OCI-LY1 (cell line): ENCODE measurements around the gene NELL1.

Experiments used
- H2AFZ ChIP-seq: fragments of 200-600 bp; sonication (generic), shearing (Covaris generic); 2 replicates; pipeline ENCODE4 v1.6.0; 2014; ENCODE audit warnings: antibody characterized with exemption, mild to moderate bottlenecking, low read length
- H3F3A ChIP-seq: fragments of 200-600 bp; sonication (generic), shearing (Covaris generic); 2 replicates; pipeline ENCODE4 v1.6.0; 2014; ENCODE audit warnings: mild to moderate bottlenecking, antibody characterized with exemption, low read length, moderate library complexity; ENCODE audit not compliant: insufficient read depth
- H3K27ac ChIP-seq: fragments of 200-600 bp; sonication (generic); 2 replicates; pipeline ENCODE4 v1.5.1; 2014; ENCODE audit warnings: low read length, mixed run types, mild to moderate bottlenecking, low read depth; ENCODE audit not compliant: poor library complexity, severe bottlenecking
- H3K27me3 ChIP-seq: fragments of 200-600 bp; sonication (generic); 2 replicates; pipeline ENCODE4 v1.6.0; 2014; ENCODE audit warnings: antibody characterized with exemption, mild to moderate bottlenecking, low read length, moderate library complexity; ENCODE audit not compliant: insufficient read depth
- H3K36me3 ChIP-seq: fragments of 200-600 bp; sonication (generic); 2 replicates; pipeline ENCODE4 v1.6.1; 2014; ENCODE audit warnings: mild to moderate bottlenecking, antibody characterized with exemption, low read length, moderate library complexity, mixed read lengths; ENCODE audit not compliant: insufficient read depth
- H3K4me1 ChIP-seq: fragments of 200-600 bp; sonication (generic); 2 replicates; pipeline ENCODE4 v1.5.1; 2014; ENCODE audit warnings: mild to moderate bottlenecking, low read length, moderate library complexity; ENCODE audit not compliant: insufficient read depth, severe bottlenecking
- H3K4me2 ChIP-seq: fragments of 200-600 bp; sonication (generic), shearing (Covaris generic); 2 replicates; pipeline ENCODE4 v1.6.1; 2014; ENCODE audit warnings: low read length
- H3K4me3 ChIP-seq: fragments of 200-600 bp; sonication (generic); 2 replicates; pipeline ENCODE4 v1.5.1; 2014; ENCODE audit warnings: low read length, low read depth, mild to moderate bottlenecking, mixed read lengths; ENCODE audit not compliant: poor library complexity, severe bottlenecking
- H3K79me2 ChIP-seq: fragments of 200-600 bp; shearing (Covaris generic); 2 replicates; pipeline ENCODE4 v1.6.1; 2016; ENCODE audit warnings: mixed run types, low read length, mixed read lengths; ENCODE audit not compliant: insufficient read depth
- H3K9ac ChIP-seq: fragments of 200-600 bp; sonication (generic), shearing (Covaris generic); 2 replicates; pipeline ENCODE4 v1.6.1; 2014; ENCODE audit warnings: mild to moderate bottlenecking, low read length, mixed read lengths
- H3K9me2 ChIP-seq: fragments of 200-600 bp; sonication (generic), shearing (Covaris generic); 2 replicates; pipeline ENCODE4 v1.6.1; 2014; ENCODE audit warnings: low read depth, mild to moderate bottlenecking, low read length, mixed read lengths
- H3K9me3 ChIP-seq: fragments of 200-600 bp; shearing (Covaris generic); 2 replicates; pipeline ENCODE4 v1.6.1; 2014; ENCODE audit warnings: low read length, mixed read lengths
- H4K20me1 ChIP-seq: fragments of 200-600 bp; sonication (generic), shearing (Covaris generic); 2 replicates; pipeline ENCODE4 v1.6.0; 2016; ENCODE audit warnings: mild to moderate bottlenecking, low read length; ENCODE audit not compliant: insufficient read depth
- CTCF ChIP-seq: fragments of 200-600 bp; sonication (generic), shearing (Covaris generic); IDR thresholded peaks from 2 replicates; pipeline ENCODE4 v1.5.1; 2017; ENCODE audit warnings: mild to moderate bottlenecking, antibody characterized with exemption, low read length, moderate library complexity, mixed read lengths
- EZH2 ChIP-seq: fragments of 200-600 bp; sonication (generic), shearing (Covaris generic); IDR thresholded peaks from 2 replicates; pipeline ENCODE4 v1.8.0; 2017; ENCODE audit warnings: borderline replicate concordance, mixed run types, mild to moderate bottlenecking, antibody characterized with exemption, low read length, moderate library complexity, mixed read lengths

NELL1 gene

GRCh38 chr11:20887137-20887536 is 217.8 kb downstream of the NELL1 start:
- Histone ChIP-seq H3K4me1 (no peaks in the 10 kb centered on the region), H3K9ac (no peak overlapping the region), H3K9me2 (no peaks in the 10 kb centered on the region)

GRCh38 chr11:20894296-20894695 is 224.9 kb downstream of the NELL1 start:
- no peak overlapping the region for H2AFZ ChIP-seq
- H3K4me3 ChIP-seq = no peak overlapping the region
- no peaks in the 10 kb centered on the region for H4K20me1 ChIP-seq
- H3K36me3 ChIP-seq = no peaks in the 10 kb centered on the region
- no peaks in the 10 kb centered on the region for H3K79me2 ChIP-seq
- H3K9me2 ChIP-seq = no peaks in the 10 kb centered on the region; the same call in 1 of the 2 replicates
- H3K4me2 ChIP-seq = no peak overlapping the region
- TF ChIP-seq CTCF = no peak
- no peak for TF ChIP-seq EZH2
- no peaks in the 10 kb centered on the region for H3F3A ChIP-seq
- H3K27me3 ChIP-seq = no peaks in the 10 kb centered on the region
- H3K9me3 ChIP-seq = no peaks in the 10 kb centered on the region
- no peak overlapping the region for H3K9ac ChIP-seq
- H3K27ac ChIP-seq = no peak overlapping the region
- H3K4me1 ChIP-seq = no peaks in the 10 kb centered on the region

More at GRCh38 chr11:20887137-20887536, 217.8 kb downstream of the NELL1 start:
- Histone ChIP-seq H3K27me3 (no peaks in the 10 kb centered on the region), H3K9me3 (no peaks in the 10 kb centered on the region), H3K27ac (no peak overlapping the region), H3K4me3 (no peak overlapping the region), H3K79me2 (no peaks in the 10 kb centered on the region), H3F3A (no peaks in the 10 kb centered on the region), H3K36me3 (no peaks in the 10 kb centered on the region), H4K20me1 (no peaks in the 10 kb centered on the region), H2AFZ (no peak overlapping the region), H3K4me2 (no peak overlapping the region)
- TF ChIP-seq EZH2 (no peak), CTCF (no peak)

DNA sequence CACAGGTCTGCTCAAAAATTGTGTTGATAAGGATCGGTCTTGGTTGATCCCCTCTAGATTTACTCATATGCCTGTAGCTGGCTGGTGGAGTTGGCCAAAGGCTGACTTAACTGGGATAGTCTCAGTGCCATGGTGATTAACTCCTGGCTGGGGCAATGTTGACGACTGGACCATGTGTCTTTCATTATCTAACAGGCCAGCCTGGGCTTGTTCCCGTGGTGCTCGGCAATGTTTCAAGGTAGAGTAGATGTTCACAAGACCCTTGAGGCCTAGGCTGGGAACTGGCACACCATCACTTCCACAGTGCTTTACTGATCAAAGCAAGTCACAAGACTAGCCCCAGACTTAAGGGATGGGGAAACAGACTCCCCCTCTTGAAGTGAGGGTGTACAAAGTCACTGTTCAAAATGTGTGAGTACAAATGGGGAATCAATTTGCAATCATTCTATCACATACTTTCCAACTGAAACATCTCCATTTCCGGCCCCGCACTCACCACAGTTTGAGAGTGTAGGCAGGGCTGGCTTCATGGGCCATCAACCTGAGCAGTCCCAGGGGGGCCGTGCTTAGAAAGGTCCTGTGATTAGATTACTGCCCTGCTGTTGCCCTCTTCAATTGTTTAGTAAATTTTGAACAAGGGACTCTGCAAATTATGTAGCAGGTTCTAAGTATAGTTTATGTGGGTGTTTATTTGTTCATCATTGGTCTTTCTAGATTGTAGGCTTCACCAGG is 240.8 kb downstream of the NELL1 start:
- Histone ChIP-seq H2AFZ (no peak overlapping the region), H3K79me2 (no peaks in the 10 kb centered on the region), H4K20me1 (no peaks in the 10 kb centered on the region), H3F3A (no peaks in the 10 kb centered on the region), H3K27me3 (no peaks in the 10 kb centered on the region), H3K9me3 (no peaks in the 10 kb centered on the region), H3K36me3 (no peaks in the 10 kb centered on the region), H3K4me1 (no peaks in the 10 kb centered on the region), H3K4me2 (no peak overlapping the region), H3K9ac (no peak overlapping the region), H3K27ac (no peak overlapping the region), H3K9me2 (no peaks in the 10 kb centered on the region), H3K4me3 (no peak overlapping the region)
- no peak for TF ChIP-seq CTCF
- TF ChIP-seq EZH2 = no peak
